HG03159 (cell line): ENCODE results near the gene MGAT5.

Source experiments
- ATAC-seq: cut with Tn5 transposase; IDR thresholded peaks from one replicate; pipeline ENCODE4 v1.9.1; 2021; ENCODE audit warnings: mild to moderate bottlenecking, moderate library complexity; ENCODE audit not compliant: unreplicated experiment

MGAT5 gene

GRCh38 chr2:134331081-134331480 is 77.2 kb downstream of the MGAT5 start:
- no peak for ATAC-seq

- ATAC-seq: no peak
These were observed 79.8 kb downstream of the MGAT5 start for GRCh38 chr2:134333646-134334189.

GRCh38 chr2:134334542-134335353 is 80.9 kb downstream of the MGAT5 start:
- no peak for ATAC-seq

GRCh38 chr2:134335601-134336000 is 81.7 kb downstream of the MGAT5 start:
- ATAC-seq: no peak

GRCh38 chr2:134336352-134336751 is 82.5 kb downstream of the MGAT5 start:
- peak; percentile 96 for ATAC-seq

GRCh38 chr2:134336921-134337320 is 83.0 kb downstream of the MGAT5 start:
- no peak for ATAC-seq

- no peak for ATAC-seq
These were observed 83.8 kb downstream of the MGAT5 start for GRCh38 chr2:134337631-134338030.

- ATAC-seq: no peak
These were observed 84.3 kb downstream of the MGAT5 start for GRCh38 chr2:134338208-134338607.

- ATAC-seq: no peak
These were observed 87.6 kb downstream of the MGAT5 start for GRCh38 chr2:134341476-134341875.

GRCh38 chr2:134344954-134345697 is 91.3 kb downstream of the MGAT5 start:
- no peak for ATAC-seq

- ATAC-seq: no peak
These were observed 92.3 kb downstream of the MGAT5 start for GRCh38 chr2:134346141-134346540.

GRCh38 chr2:134347756-134348155 is 93.9 kb downstream of the MGAT5 start:
- ATAC-seq: no peak

GRCh38 chr2:134348239-134348638 is 94.4 kb downstream of the MGAT5 start:
- ATAC-seq: no peak

GRCh38 chr2:134348760-134349159 is 94.9 kb downstream of the MGAT5 start:
- no peak for ATAC-seq

- ATAC-seq: no peak
These were observed 97.1 kb downstream of the MGAT5 start for GRCh38 chr2:134351016-134351415.

GRCh38 chr2:134351899-134352298 is 98.0 kb downstream of the MGAT5 start:
- ATAC-seq: no peak

- ATAC-seq: no peak
These were observed 99.0 kb downstream of the MGAT5 start for GRCh38 chr2:134352844-134353243.

GRCh38 chr2:134354611-134355010 is 100.7 kb downstream of the MGAT5 start:
- no peak for ATAC-seq

GRCh38 chr2:134357814-134358213 is 103.9 kb downstream of the MGAT5 start:
- no peak for ATAC-seq

- no peak for ATAC-seq
These were observed 105.7 kb downstream of the MGAT5 start for GRCh38 chr2:134359367-134360081.

- ATAC-seq: no peak
These were observed 107.0 kb downstream of the MGAT5 start for GRCh38 chr2:134360745-134361487.
